Mesendoderm (in vitro differentiated cells): ENCODE results near the gene INSL4. TPM values are rescaled to one million over a fixed set of nuclear protein-coding genes. Genes with fewer than 3 reads are reported as not detected.

Experiments used
- small RNA-seq: library from polyadenylated mRNA; stranded (forward); fragments of <200 nt; extraction: miRNeasy Mini kit (QIAGEN cat#:217004); gene quantifications from one replicate; pipeline ENCODE3, GENCODE V24; 2013; ENCODE audit not compliant: insufficient read depth

The INSL4 gene

Small RNA genes lying within 50 kb of the gene (small RNA-seq; reads per million reads assigned to genes)
- not detected for gene AL133547.1
